Astrocyte (in vitro differentiated cells and primary cell): Measurements from ENCODE around the gene ASB2. TPM values are rescaled to one million over a fixed set of nuclear protein-coding genes. Genes with fewer than 3 reads are reported as not detected.

ENCODE experiments used
- DNase-seq: peaks from one replicate; pipeline ENCODE4 v3.0.0-alpha.2; 2010; ENCODE audit warnings: low read depth
- FAIRE-seq: peaks from 2 replicates; lab custom pipeline; 2011; peaks lifted over from hg19 to GRCh38; lab: Jason Lieb, UNC
- H2AFZ ChIP-seq: 2 replicates; pipeline ENCODE4 v1.6.0; 2012; ENCODE audit warnings: low read depth, low read length, inconsistent platforms
- H3K27ac ChIP-seq: 2 replicates; pipeline ENCODE4 v1.5.1; 2011; ENCODE audit warnings: low read depth, low read length, inconsistent platforms
- H3K27me3 ChIP-seq: 2 replicates; pipeline ENCODE4 v1.6.0; 2011; ENCODE audit warnings: low read length, inconsistent platforms; ENCODE audit not compliant: insufficient read depth
- H3K36me3 ChIP-seq: 2 replicates; pipeline ENCODE4 v1.5.1; 2011; ENCODE audit warnings: low read length, inconsistent platforms; ENCODE audit not compliant: insufficient read depth
- H3K4me1 ChIP-seq: 2 replicates; pipeline ENCODE4 v1.5.1; 2011; ENCODE audit warnings: low read length, inconsistent platforms; ENCODE audit not compliant: insufficient read depth
- H3K4me2 ChIP-seq: 2 replicates; pipeline ENCODE4 v1.6.0; 2012; ENCODE audit warnings: low read length, inconsistent platforms
- H3K4me3 ChIP-seq: 2 replicates; pipeline ENCODE4 v1.5.1; 2011; ENCODE audit warnings: low read depth, mild to moderate bottlenecking, low read length, inconsistent platforms; ENCODE audit not compliant: insufficient read depth
- H3K79me2 ChIP-seq: 2 replicates; pipeline ENCODE4 v1.6.0; 2012; ENCODE audit warnings: mild to moderate bottlenecking, low read length, inconsistent platforms; ENCODE audit not compliant: insufficient read depth
- H3K9ac ChIP-seq: 2 replicates; pipeline ENCODE4 v1.6.0; 2012; ENCODE audit warnings: mild to moderate bottlenecking, low read length, inconsistent platforms
- H3K9me3 ChIP-seq: 2 replicates; pipeline ENCODE4 v1.5.1; 2012; ENCODE audit warnings: low read depth, mild to moderate bottlenecking, low read length, inconsistent platforms; ENCODE audit not compliant: insufficient read depth
- H4K20me1 ChIP-seq: 2 replicates; pipeline ENCODE4 v1.6.0; 2012; ENCODE audit warnings: low read length, inconsistent platforms; ENCODE audit not compliant: insufficient read depth
- H3K27ac Mint-ChIP-seq: one replicate; pipeline ENCODE4 v1.8.0; 2021; ENCODE audit warnings: mild to moderate bottlenecking, mixed read lengths; ENCODE audit not compliant: unreplicated experiment
- H3K27me3 Mint-ChIP-seq: one replicate; pipeline ENCODE4 v1.8.0; 2021; ENCODE audit warnings: low read depth, mixed read lengths; ENCODE audit not compliant: unreplicated experiment
- H3K36me3 Mint-ChIP-seq: one replicate; pipeline ENCODE4 v1.8.0; 2021; ENCODE audit warnings: low read depth, mixed read lengths; ENCODE audit not compliant: unreplicated experiment
- H3K4me1 Mint-ChIP-seq: one replicate; pipeline ENCODE4 v1.8.0; 2021; ENCODE audit warnings: low read depth, mixed read lengths; ENCODE audit not compliant: unreplicated experiment
- H3K4me3 Mint-ChIP-seq: one replicate; pipeline ENCODE4 v1.8.0; 2021; ENCODE audit warnings: mild to moderate bottlenecking, moderate library complexity, mixed read lengths; ENCODE audit not compliant: unreplicated experiment
- H3K9me3 Mint-ChIP-seq: one replicate; pipeline ENCODE4 v1.8.0; 2021; ENCODE audit warnings: mild to moderate bottlenecking, mixed read lengths; ENCODE audit not compliant: unreplicated experiment
- CTCF ChIP-seq: IDR thresholded peaks from 2 replicates; pipeline ENCODE4 v1.5.1; 2011; ENCODE audit warnings: low read depth, mild to moderate bottlenecking, inconsistent platforms, low read length, moderate library complexity; ENCODE audit not compliant: insufficient read depth
- EZH2 ChIP-seq: IDR thresholded peaks from 2 replicates; pipeline ENCODE4 v1.6.1; 2012; ENCODE audit warnings: mild to moderate bottlenecking, low read length, inconsistent platforms; ENCODE audit not compliant: insufficient read depth
- total RNA-seq: library from RNA; stranded (reverse); gene quantifications from 2 replicates; pipeline ENCODE4 v1.2.1, GENCODE V29; 2021

ASB2 gene
- total RNA-seq, 1 donor from 2014 or later: 0.25 TPM

DNA sequence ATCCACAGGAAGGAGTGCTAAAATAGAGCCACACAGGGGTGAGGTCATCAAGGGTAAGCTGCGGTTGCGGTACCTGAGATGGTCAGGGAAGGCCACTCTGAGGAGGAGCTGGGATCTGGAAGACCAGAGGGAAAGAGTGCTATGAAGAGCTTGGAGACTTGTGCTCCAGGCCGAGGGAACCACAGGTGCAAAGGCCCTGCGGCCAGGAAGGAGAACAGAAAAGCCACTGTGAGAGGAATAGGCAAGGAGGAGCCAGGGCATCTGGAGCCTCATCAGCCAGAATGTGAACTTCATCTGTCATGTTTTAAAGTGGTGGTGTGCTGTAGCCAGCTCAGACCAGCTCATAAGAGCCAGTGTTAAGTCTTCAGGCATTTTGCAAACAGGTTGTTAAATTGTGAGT is 15.3 kb upstream of the ASB2 start:
- H3K4me3 Mint-ChIP-seq: no peak overlapping the region
- Histone ChIP-seq H3K27ac (no peak overlapping the region), H3K79me2 (no peaks in the 10 kb centered on the region), H3K4me1 (peaks cover 12% of the 10 kb centered on the region), H3K27me3 (peaks cover 10% of the 10 kb centered on the region), H3K9me3 (no peaks in the 10 kb centered on the region), H3K9ac (no peak overlapping the region), H3K4me2 (no peak overlapping the region), H3K36me3 (no peaks in the 10 kb centered on the region), H2AFZ (no peak overlapping the region), H4K20me1 (no peaks in the 10 kb centered on the region), H3K4me3 (no peak overlapping the region)
- TF ChIP-seq EZH2 (no peak), CTCF (no peak)
- peaks cover 60% of the 10 kb centered on the region for H3K27me3 Mint-ChIP-seq
- peaks cover 3% of the 10 kb centered on the region for H3K4me1 Mint-ChIP-seq
- peaks cover 8% of the 10 kb centered on the region for H3K9me3 Mint-ChIP-seq
- DNase-seq (no peak), FAIRE-seq (no peak)
- peaks cover 2% of the 10 kb centered on the region for H3K36me3 Mint-ChIP-seq
- no peak overlapping the region for H3K27ac Mint-ChIP-seq

- Mint-ChIP-seq H3K27ac (no peak overlapping the region), H3K36me3 (peaks cover 2% of the 10 kb centered on the region), H3K4me1 (peaks cover 3% of the 10 kb centered on the region), H3K9me3 (peaks cover 8% of the 10 kb centered on the region), H3K4me3 (no peak overlapping the region), H3K27me3 (peaks cover 62% of the 10 kb centered on the region)
- no peaks in the 10 kb centered on the region for H4K20me1 ChIP-seq
- H2AFZ ChIP-seq: no peak overlapping the region
- peaks cover 12% of the 10 kb centered on the region for H3K4me1 ChIP-seq
- FAIRE-seq: no peak
- no peak for DNase-seq
- TF ChIP-seq EZH2 (no peak), CTCF (no peak)
- no peak overlapping the region for H3K9ac ChIP-seq
- no peak overlapping the region for H3K27ac ChIP-seq
- no peaks in the 10 kb centered on the region for H3K9me3 ChIP-seq
- no peak overlapping the region for H3K4me3 ChIP-seq
- no peaks in the 10 kb centered on the region for H3K36me3 ChIP-seq
- H3K4me2 ChIP-seq: no peak overlapping the region
- peaks cover 10% of the 10 kb centered on the region for H3K27me3 ChIP-seq
- no peaks in the 10 kb centered on the region for H3K79me2 ChIP-seq
Observed at GRCh38 chr14:93991212-93991611, 14.8 kb upstream of the ASB2 start.

- no peak overlapping the region for H3K4me3 ChIP-seq
- no peak overlapping the region for H3K9ac ChIP-seq
- H4K20me1 ChIP-seq: no peaks in the 10 kb centered on the region
- DNase-seq: no peak
- H3K36me3 ChIP-seq: no peaks in the 10 kb centered on the region
- H3K4me2 ChIP-seq: no peak overlapping the region
- H3K27me3 Mint-ChIP-seq: peaks cover 54% of the 10 kb centered on the region
- peaks cover 11% of the 10 kb centered on the region for H3K4me1 Mint-ChIP-seq
- no peak for FAIRE-seq
- no peaks in the 10 kb centered on the region for H3K9me3 ChIP-seq
- H3K27me3 ChIP-seq: peaks cover 10% of the 10 kb centered on the region
- H3K4me3 Mint-ChIP-seq: no peak overlapping the region
- peaks cover 10% of the 10 kb centered on the region for H3K4me1 ChIP-seq
- H3K9me3 Mint-ChIP-seq: peaks cover 8% of the 10 kb centered on the region
- H3K27ac ChIP-seq: no peak overlapping the region
- H3K79me2 ChIP-seq: no peaks in the 10 kb centered on the region
- no peak overlapping the region for H3K27ac Mint-ChIP-seq
- no peaks in the 10 kb centered on the region for H3K36me3 Mint-ChIP-seq
- TF ChIP-seq EZH2: no peak
- TF ChIP-seq CTCF: no peak
- no peak overlapping the region for H2AFZ ChIP-seq
Observed at GRCh38 chr14:93989939-93990338, 13.6 kb upstream of the ASB2 start.
